HEK293T (cell line): ENCODE measurements around the gene DOCK1.

Experiments
- ARNT ChIP-seq: fragments of 450-650 bp; IDR thresholded peaks from 2 replicates; pipeline ENCODE4 v1.6.1; 2017; ENCODE audit warnings: mild to moderate bottlenecking
- BHLHE40 ChIP-seq: fragments of 450-650 bp; IDR thresholded peaks from 2 replicates; pipeline ENCODE4 v1.6.1; 2016; ENCODE audit warnings: mild to moderate bottlenecking, moderate library complexity, borderline replicate concordance
- FOXA1 ChIP-seq: fragments of 450-650 bp; IDR thresholded peaks from 2 replicates; pipeline ENCODE4 v1.6.1; 2016; ENCODE audit warnings: mild to moderate bottlenecking
- SP1 ChIP-seq: fragments of 450-650 bp; IDR thresholded peaks from 2 replicates; pipeline ENCODE4 v1.6.1; 2017
- TARDBP ChIP-seq: fragments of 450-650 bp; IDR thresholded peaks from 2 replicates; pipeline ENCODE4 v1.6.1; 2016

DNA sequence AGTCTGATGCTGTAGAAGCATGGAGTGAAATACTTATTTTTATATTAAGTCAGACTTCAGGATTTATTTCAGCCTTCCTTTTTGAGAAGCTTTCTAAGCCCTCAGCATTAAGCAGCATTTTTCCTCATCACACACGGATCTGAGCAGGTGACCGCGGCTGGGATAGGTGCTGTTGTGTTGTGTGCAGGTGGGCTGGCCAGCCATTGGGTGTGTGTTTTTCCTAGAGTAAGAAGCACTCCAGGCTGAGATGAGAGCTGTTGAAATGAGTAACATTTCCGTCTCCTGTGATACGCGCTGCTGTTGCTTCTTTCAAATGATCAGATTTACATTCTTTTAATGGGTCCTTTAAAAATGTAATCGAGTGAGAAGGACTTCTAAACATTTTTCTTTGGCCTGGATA lies 227.2 kb downstream of the DOCK1 start:
- TF ChIP-seq FOXA1 = no peak
- TF ChIP-seq BHLHE40 = no peak
- TF ChIP-seq ARNT = no peak
- no peak for TF ChIP-seq TARDBP
- TF ChIP-seq SP1 = no peak
